GM12878 (cell line): ENCODE results near the gene TM4SF4. TPM values are rescaled to one million over a fixed set of nuclear protein-coding genes. Genes with fewer than 3 reads are reported as not detected.

Experiments used
- BHLHE40 ChIP-seq, 2 experiments: fragments of 450-650 bp in 1 of 2; IDR thresholded peaks; 2 replicates each; pipeline ENCODE4 v1.6.1; 2011 to 2017; ENCODE audit warnings: low read depth in 2 of 2, borderline replicate concordance in 1 of 2, improper control_type of control experiment in 1 of 2, low read length in 1 of 2, mild to moderate bottlenecking in 1 of 2
- ETV6 ChIP-seq, 2 experiments: fragments of 450-650 bp in 1 of 2; IDR thresholded peaks in 1 of 2; conservative IDR thresholded peaks in 1 of 2; 2 replicates each; pipeline ENCODE4 v1.6.1; 2014; ENCODE audit warnings: antibody characterized with exemption in 1 of 2, borderline replicate concordance in 1 of 2, low read depth in 1 of 2, mild to moderate bottlenecking in 1 of 2, moderate library complexity in 1 of 2
- LARP7 ChIP-seq: fragments of 450-650 bp; IDR thresholded peaks from 2 replicates; pipeline ENCODE4 v1.6.1; 2017; ENCODE audit warnings: mild to moderate bottlenecking
- MEF2B ChIP-seq: fragments of 450-650 bp; IDR thresholded peaks from 2 replicates; pipeline ENCODE4 v1.6.1; 2018; ENCODE audit warnings: mild to moderate bottlenecking, moderate library complexity; ENCODE audit not compliant: partially characterized antibody, poor library complexity, severe bottlenecking
- NFYA ChIP-seq: IDR thresholded peaks from 2 replicates; pipeline ENCODE4 v1.6.1; 2011; ENCODE audit warnings: low read depth, mild to moderate bottlenecking, low read length, improper control_type of control experiment, borderline replicate concordance
- NR2F1 ChIP-seq: fragments of 450-650 bp; conservative IDR thresholded peaks from 2 replicates; pipeline ENCODE4 v1.6.1; 2017; ENCODE audit warnings: mild to moderate bottlenecking
- NRF1 ChIP-seq: conservative IDR thresholded peaks from 2 replicates; pipeline ENCODE4 v1.6.1; 2011; ENCODE audit warnings: mild to moderate bottlenecking, low read depth, low read length, improper control_type of control experiment
- RAD51 ChIP-seq: fragments of 450-650 bp; IDR thresholded peaks from 2 replicates; pipeline ENCODE4 v1.6.1; 2016; ENCODE audit warnings: moderate library complexity, mild to moderate bottlenecking, inconsistent platforms
- SIN3A ChIP-seq: IDR thresholded peaks from 2 replicates; pipeline ENCODE4 v1.6.1; 2012; ENCODE audit warnings: low read depth, low read length, improper control_type of control experiment
- SMC3 ChIP-seq: IDR thresholded peaks from 2 replicates; pipeline ENCODE4 v1.6.1; 2011; ENCODE audit warnings: low read length, improper control_type of control experiment, borderline replicate concordance
- YBX1 ChIP-seq: fragments of 450-650 bp; IDR thresholded peaks from 2 replicates; pipeline ENCODE4 v1.6.1; 2016; ENCODE audit warnings: antibody characterized with exemption
- polyA plus RNA-seq, 11 experiments: library from polyadenylated mRNA; depleted of rRNA in 4 of 11; unstranded in 6 of 11; stranded (reverse) in 5 of 11; fragments of >200 nt; fragmentation: Nextera tagmentation in 4 of 11; fragmentation: Illumina TruSeq in 1 of 11; extraction: Ambion mirVana in 4 of 11; extraction: Trizol in 1 of 11; gene quantifications; 1 replicate in 1 of 11; 2 replicates in 10 of 11; pipeline versions ENCODE4 v1.2.1 to v1.2.3, GENCODE V29; 2011 to 2016; ENCODE audit warnings: inconsistent platforms in 2 of 11, missing spikeins in 2 of 11, low read depth in 1 of 11
- total RNA-seq, 4 experiments: library from RNA; depleted of rRNA in 3 of 4; stranded (reverse); fragments of >200 nt in 3 of 4; fragmentation: Illumina TruSeq in 1 of 4; extraction: Trizol in 1 of 4; gene quantifications; 2 replicates each; pipeline versions ENCODE4 v1.2.1 to v1.2.3, GENCODE V29; 2013 to 2021
- TF ChIP-seq, protein P1 (sequence below): fragments of 450-650 bp; IDR thresholded peaks from 2 replicates; pipeline ENCODE4 v1.6.1; 2018; ENCODE audit warnings: mild to moderate bottlenecking, low read depth, moderate library complexity; ENCODE audit not compliant: partially characterized antibody

TM4SF4 gene
- total and polyA plus RNA-seq, 10 of the 15 experiments (the other 5 are each of a cell fraction or from before 2014, with no cell fraction given): 0.06 to 1.3 TPM; not detected in 8

GRCh38 chr3:149507491-149508324 lies 33.2 kb downstream of the TM4SF4 start (continued):
- TF ChIP-seq, protein P1, sequence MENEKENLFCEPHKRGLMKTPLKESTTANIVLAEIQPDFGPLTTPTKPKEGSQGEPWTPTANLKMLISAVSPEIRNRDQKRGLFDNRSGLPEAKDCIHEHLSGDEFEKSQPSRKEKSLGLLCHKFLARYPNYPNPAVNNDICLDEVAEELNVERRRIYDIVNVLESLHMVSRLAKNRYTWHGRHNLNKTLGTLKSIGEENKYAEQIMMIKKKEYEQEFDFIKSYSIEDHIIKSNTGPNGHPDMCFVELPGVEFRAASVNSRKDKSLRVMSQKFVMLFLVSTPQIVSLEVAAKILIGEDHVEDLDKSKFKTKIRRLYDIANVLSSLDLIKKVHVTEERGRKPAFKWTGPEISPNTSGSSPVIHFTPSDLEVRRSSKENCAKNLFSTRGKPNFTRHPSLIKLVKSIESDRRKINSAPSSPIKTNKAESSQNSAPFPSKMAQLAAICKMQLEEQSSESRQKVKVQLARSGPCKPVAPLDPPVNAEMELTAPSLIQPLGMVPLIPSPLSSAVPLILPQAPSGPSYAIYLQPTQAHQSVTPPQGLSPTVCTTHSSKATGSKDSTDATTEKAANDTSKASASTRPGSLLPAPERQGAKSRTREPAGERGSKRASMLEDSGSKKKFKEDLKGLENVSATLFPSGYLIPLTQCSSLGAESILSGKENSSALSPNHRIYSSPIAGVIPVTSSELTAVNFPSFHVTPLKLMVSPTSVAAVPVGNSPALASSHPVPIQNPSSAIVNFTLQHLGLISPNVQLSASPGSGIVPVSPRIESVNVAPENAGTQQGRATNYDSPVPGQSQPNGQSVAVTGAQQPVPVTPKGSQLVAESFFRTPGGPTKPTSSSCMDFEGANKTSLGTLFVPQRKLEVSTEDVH: no peak
- TF ChIP-seq YBX1: no peak
- 0 out of 2 replicates have a peak, but pooled peaks have one; percentile 33 for TF ChIP-seq NR2F1
- no peak for TF ChIP-seq NFYA
- no peak for TF ChIP-seq LARP7
- TF ChIP-seq ETV6 (conservative IDR thresholded peaks at IDR 0.05 in 1 of 2, IDR thresholded peaks at IDR 0.05 in 1 of 2; ENCODE audit: borderline replicate concordance in 1 of 2, low read depth in 1 of 2): no peak
- no peak for TF ChIP-seq MEF2B
- TF ChIP-seq NRF1: no peak
- TF ChIP-seq RAD51: peak; percentile 42; the same call in 1 of the 2 replicates
- no peak for TF ChIP-seq SIN3A
- peak in 1 of 2 experiments; percentile 21; a peak in 1 of 4 replicates for TF ChIP-seq BHLHE40 (IDR thresholded peaks at IDR 0.05; ENCODE audit: borderline replicate concordance in 1 of 2, low read depth in 2 of 2, low read length in 1 of 2)
- no peak for TF ChIP-seq SMC3
